ENCODE data around the gene POU2F2.

GRCh38 chr19:42065511-42065910, 66.7 kb downstream of the POU2F2 start:
- TF ChIP-seq MAFK (IDR thresholded peaks at IDR 0.05; ENCODE audit: low read length) (no peak), ESRRA (IDR thresholded peaks at IDR 0.05; ENCODE audit: borderline replicate concordance, low read depth) (no peak), USF2 (CRISPR knock-in tag; IDR thresholded peaks at IDR 0.05) (no peak), MAX (CRISPR knock-in tag; IDR thresholded peaks at IDR 0.05) (no peak), ATF7 (IDR thresholded peaks at IDR 0.05) (no peak), TARDBP (IDR thresholded peaks at IDR 0.05) (no peak), ZNF282 (CRISPR knock-in tag; IDR thresholded peaks at IDR 0.05) (no peak), EHMT2 (IDR thresholded peaks at IDR 0.05) (no peak), ZBTB34 (CRISPR knock-in tag; IDR thresholded peaks at IDR 0.05) (no peak), EZH2 (IDR thresholded peaks at IDR 0.05; ENCODE audit: borderline replicate concordance, low read depth, low read length) (no peak), RAD51 (IDR thresholded peaks at IDR 0.05; ENCODE audit: borderline replicate concordance, low read depth) (no peak), RFX5 (IDR thresholded peaks at IDR 0.05; ENCODE audit: low read depth, low read length) (no peak), ZBTB17 (CRISPR knock-in tag; IDR thresholded peaks at IDR 0.05) (no peak)
- TF ChIP-seq, protein P1, sequence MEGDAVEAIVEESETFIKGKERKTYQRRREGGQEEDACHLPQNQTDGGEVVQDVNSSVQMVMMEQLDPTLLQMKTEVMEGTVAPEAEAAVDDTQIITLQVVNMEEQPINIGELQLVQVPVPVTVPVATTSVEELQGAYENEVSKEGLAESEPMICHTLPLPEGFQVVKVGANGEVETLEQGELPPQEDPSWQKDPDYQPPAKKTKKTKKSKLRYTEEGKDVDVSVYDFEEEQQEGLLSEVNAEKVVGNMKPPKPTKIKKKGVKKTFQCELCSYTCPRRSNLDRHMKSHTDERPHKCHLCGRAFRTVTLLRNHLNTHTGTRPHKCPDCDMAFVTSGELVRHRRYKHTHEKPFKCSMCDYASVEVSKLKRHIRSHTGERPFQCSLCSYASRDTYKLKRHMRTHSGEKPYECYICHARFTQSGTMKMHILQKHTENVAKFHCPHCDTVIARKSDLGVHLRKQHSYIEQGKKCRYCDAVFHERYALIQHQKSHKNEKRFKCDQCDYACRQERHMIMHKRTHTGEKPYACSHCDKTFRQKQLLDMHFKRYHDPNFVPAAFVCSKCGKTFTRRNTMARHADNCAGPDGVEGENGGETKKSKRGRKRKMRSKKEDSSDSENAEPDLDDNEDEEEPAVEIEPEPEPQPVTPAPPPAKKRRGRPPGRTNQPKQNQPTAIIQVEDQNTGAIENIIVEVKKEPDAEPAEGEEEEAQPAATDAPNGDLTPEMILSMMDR (IDR thresholded peaks at IDR 0.05 in 2 of 3, conservative IDR thresholded peaks at IDR 0.05 in 1 of 3; ENCODE audit: insufficient read depth in 2 of 3, low read depth in 1 of 3, low read length in 3 of 3): no peak

Data from K562 (cell line).